CD4-positive, alpha-beta T cell (primary cell): ENCODE results near the gene ANKS1B. TPM values are rescaled to one million over a fixed set of nuclear protein-coding genes. Genes with fewer than 3 reads are reported as not detected.

ENCODE experiments used
- ATAC-seq: fragments of 200-7000 bp; cut with Tn5 transposase; one replicate; pipeline ENCODE4 v1.10.0; 2022; ENCODE audit warnings: mild to moderate bottlenecking; ENCODE audit not compliant: poor library complexity
- CTCF ChIA-PET: fragments of 350-600 bp; sonication (Branson Sonifier 250); formaldehyde crosslinking; loops from one replicate; lab custom pipeline; 2021; ENCODE audit warnings: antibody characterized with exemption, inconsistent platforms; lab: Charles Lee
- POLR2A ChIA-PET: fragments of 350-600 bp; sonication (Branson Sonifier 250); formaldehyde crosslinking; loops from one replicate; lab custom pipeline; 2021; ENCODE audit warnings: antibody characterized with exemption, inconsistent platforms; lab: Charles Lee
- DNase-seq, 14 experiments: peaks; one replicate each; pipeline ENCODE4 v3.0.0-alpha.2; 2013 to 2020; ENCODE audit warnings: mixed read lengths in 2 of 14
- H3K27ac ChIP-seq, 2 donors: one replicate each; pipeline versions ENCODE4 v1.5.1 to v1.7.0; 2013; ENCODE audit warnings: low read length in 2 of 2, low read depth in 1 of 2, mild to moderate bottlenecking in 1 of 2
- H3K27me3 ChIP-seq, 2 experiments: 1 replicate in 1 of 2; 2 replicates in 1 of 2; pipeline versions ENCODE4 v1.6.1 to v1.7.0; 2013; ENCODE audit warnings: low read length in 2 of 2, control low read depth in 1 of 2, mild to moderate bottlenecking in 1 of 2, moderate library complexity in 1 of 2; ENCODE audit not compliant: insufficient read depth in 2 of 2, control insufficient read depth in 1 of 2
- H3K36me3 ChIP-seq: one replicate; pipeline ENCODE4 v1.6.1; 2013; ENCODE audit warnings: low read length, control low read depth; ENCODE audit not compliant: insufficient read depth
- H3K4me1 ChIP-seq: one replicate; pipeline ENCODE4 v1.6.1; 2013; ENCODE audit warnings: low read length, control low read depth; ENCODE audit not compliant: insufficient read depth
- H3K4me3 ChIP-seq: one replicate; pipeline ENCODE4 v1.5.1; 2013; ENCODE audit warnings: mild to moderate bottlenecking, low read length, moderate library complexity
- H3K9me3 ChIP-seq, 2 experiments: 1 replicate in 1 of 2; 2 replicates in 1 of 2; pipeline versions ENCODE4 v1.6.1 to v1.7.0; 2013; ENCODE audit warnings: low read length in 2 of 2, mild to moderate bottlenecking in 2 of 2, control low read depth in 1 of 2, moderate library complexity in 1 of 2; ENCODE audit not compliant: control insufficient read depth in 1 of 2, insufficient read depth in 1 of 2
- H3K27ac Mint-ChIP-seq: one replicate; pipeline ENCODE4 v1.8.0; 2020; ENCODE audit warnings: mixed read lengths
- H3K27me3 Mint-ChIP-seq: one replicate; pipeline ENCODE4 v1.8.0; 2021; ENCODE audit warnings: mixed read lengths
- H3K36me3 Mint-ChIP-seq: one replicate; pipeline ENCODE4 v1.8.0; 2021; ENCODE audit warnings: low read depth, mixed read lengths
- H3K4me1 Mint-ChIP-seq: one replicate; pipeline ENCODE4 v1.8.0; 2021; ENCODE audit warnings: low read depth, mixed read lengths
- H3K4me3 Mint-ChIP-seq: one replicate; pipeline ENCODE4 v1.8.0; 2020; ENCODE audit warnings: mild to moderate bottlenecking, mixed read lengths
- H3K9me3 Mint-ChIP-seq: one replicate; pipeline ENCODE4 v1.8.0; 2020; ENCODE audit warnings: mixed read lengths
- CTCF ChIP-seq: fragments of 200-600 bp; IDR thresholded peaks from one replicate; pipeline ENCODE4 v1.8.0; 2022; ENCODE audit warnings: antibody characterized with exemption, mild to moderate bottlenecking
- intact Hi-C, 2 experiments: fragments of 100-400 bp; cut with DNase I in 1 of 2; cut with micrococcal nuclease in 1 of 2; formaldehyde crosslinking; loops; one replicate each; pipeline versions ENCODE4 v1.15.1 to v1.9.0; 2023 to 2025; cut with DNase I, micrococcal nuclease
- total RNA-seq, 174 experiments: library from RNA in 2 of 174; stranded (reverse) in 2 of 174; gene quantifications; one replicate each; pipeline ENCODE4 v1.2.3 and lab custom pipeline; 2021 to 2026

The ANKS1B gene
- total RNA-seq, 2 experiments from 2014 or later = 0.16 to 1.1 TPM

- Histone ChIP-seq H3K27me3 (no peaks in the 10 kb centered on the region), H3K4me3 (no peak overlapping the region), H3K36me3 (no peaks in the 10 kb centered on the region), H3K9me3 (peaks cover 3 to 5% of the 10 kb centered on the region in 2 experiments), H3K4me1 (no peaks in the 10 kb centered on the region), H3K27ac (no peak overlapping the region)
- no peak for TF ChIP-seq CTCF
- H3K9me3 Mint-ChIP-seq = peaks cover 3% of the 10 kb centered on the region
- no peak overlapping the region for H3K4me3 Mint-ChIP-seq
- H3K36me3 Mint-ChIP-seq = no peaks in the 10 kb centered on the region
- CTCF ChIA-PET = interaction anchor here (1.6 kb wide), 1 partner anchor 9 kb away, joined by 4 read pairs; no protein-coding TSS in a partner anchor
- H3K4me1 Mint-ChIP-seq = no peaks in the 10 kb centered on the region
- DNase-seq (no peak), ATAC-seq (no peak)
- intact Hi-C loops = loop anchor here in 1 of 2 experiments (10.0 kb wide), 1 partner anchor 1510 kb away; no protein-coding TSS in a partner anchor
- H3K27ac Mint-ChIP-seq = no peak overlapping the region
- H3K27me3 Mint-ChIP-seq = peaks cover 15% of the 10 kb centered on the region
- POLR2A ChIA-PET = no interaction called here
These were observed 939.6 kb downstream of the ANKS1B start for GRCh38 chr12:99045158-99045557.

GRCh38 chr12:99043319-99043914 is 941.3 kb downstream of the ANKS1B start:
- intact Hi-C loops = loop anchor here (2.0 to 10.0 kb wide), 2 partner anchors 1511 kb away; no protein-coding TSS in a partner anchor
- H3K36me3 ChIP-seq = no peaks in the 10 kb centered on the region
- H3K27me3 ChIP-seq = no peaks in the 10 kb centered on the region
- H3K27ac ChIP-seq = no peak overlapping the region
- H3K27me3 Mint-ChIP-seq = peaks cover 15% of the 10 kb centered on the region
- TF ChIP-seq CTCF = peak; percentile 59
- H3K4me3 ChIP-seq = no peak overlapping the region
- H3K9me3 ChIP-seq = peaks cover 3 to 5% of the 10 kb centered on the region in 2 experiments
- CTCF ChIA-PET = interaction anchor here (0.7 to 1.6 kb wide), 2 partner anchors 11 to 61 kb away, joined by 3 to 4 read pairs; no protein-coding TSS in a partner anchor
- no peaks in the 10 kb centered on the region for H3K36me3 Mint-ChIP-seq
- H3K4me1 Mint-ChIP-seq = no peaks in the 10 kb centered on the region
- POLR2A ChIA-PET = no interaction called here
- DNase-seq (peak in 9 of 14 experiments; percentile 3 to 56 (median 25)), ATAC-seq (no peak)
- H3K4me1 ChIP-seq = no peaks in the 10 kb centered on the region
- peaks cover 3% of the 10 kb centered on the region for H3K9me3 Mint-ChIP-seq
- H3K27ac Mint-ChIP-seq = no peak overlapping the region
- no peak overlapping the region for H3K4me3 Mint-ChIP-seq

- no peak for ATAC-seq
- peaks cover 0 to 3% of the 10 kb centered on the region in 2 experiments for H3K9me3 ChIP-seq
- intact Hi-C loops = loop anchor here (2.0 to 10.0 kb wide), 2 partner anchors 1513 kb away; no protein-coding TSS in a partner anchor
- H3K36me3 ChIP-seq = no peaks in the 10 kb centered on the region
- CTCF ChIA-PET = no interaction called here
- no peaks in the 10 kb centered on the region for H3K9me3 Mint-ChIP-seq
- peaks cover 15% of the 10 kb centered on the region for H3K27me3 Mint-ChIP-seq
- POLR2A ChIA-PET = no interaction called here
- H3K4me3 Mint-ChIP-seq = no peak overlapping the region
- H3K36me3 Mint-ChIP-seq = no peaks in the 10 kb centered on the region
- H3K4me3 ChIP-seq = no peak overlapping the region
- H3K27ac Mint-ChIP-seq = no peak overlapping the region
- H3K27ac ChIP-seq = no peak overlapping the region
- no peaks in the 10 kb centered on the region for H3K4me1 Mint-ChIP-seq
- DNase-seq = no peak
- H3K4me1 ChIP-seq = no peaks in the 10 kb centered on the region
- H3K27me3 ChIP-seq = no peaks in the 10 kb centered on the region
- no peak for TF ChIP-seq CTCF
These were observed 942.5 kb downstream of the ANKS1B start for GRCh38 chr12:99042226-99042625.
